GM20431 (cell line): ENCODE measurements around the gene MRPL55.

Experiments used
- in situ Hi-C: fragments of 300-500 bp; cut with MseI, MboI; formaldehyde crosslinking; loops from one replicate; pipeline ENCODE4 v1.15.0; 2020; ENCODE audit warnings: low sequenced_read_pairs; ENCODE audit not compliant: unreplicated experiment

Gene MRPL55

DNA sequence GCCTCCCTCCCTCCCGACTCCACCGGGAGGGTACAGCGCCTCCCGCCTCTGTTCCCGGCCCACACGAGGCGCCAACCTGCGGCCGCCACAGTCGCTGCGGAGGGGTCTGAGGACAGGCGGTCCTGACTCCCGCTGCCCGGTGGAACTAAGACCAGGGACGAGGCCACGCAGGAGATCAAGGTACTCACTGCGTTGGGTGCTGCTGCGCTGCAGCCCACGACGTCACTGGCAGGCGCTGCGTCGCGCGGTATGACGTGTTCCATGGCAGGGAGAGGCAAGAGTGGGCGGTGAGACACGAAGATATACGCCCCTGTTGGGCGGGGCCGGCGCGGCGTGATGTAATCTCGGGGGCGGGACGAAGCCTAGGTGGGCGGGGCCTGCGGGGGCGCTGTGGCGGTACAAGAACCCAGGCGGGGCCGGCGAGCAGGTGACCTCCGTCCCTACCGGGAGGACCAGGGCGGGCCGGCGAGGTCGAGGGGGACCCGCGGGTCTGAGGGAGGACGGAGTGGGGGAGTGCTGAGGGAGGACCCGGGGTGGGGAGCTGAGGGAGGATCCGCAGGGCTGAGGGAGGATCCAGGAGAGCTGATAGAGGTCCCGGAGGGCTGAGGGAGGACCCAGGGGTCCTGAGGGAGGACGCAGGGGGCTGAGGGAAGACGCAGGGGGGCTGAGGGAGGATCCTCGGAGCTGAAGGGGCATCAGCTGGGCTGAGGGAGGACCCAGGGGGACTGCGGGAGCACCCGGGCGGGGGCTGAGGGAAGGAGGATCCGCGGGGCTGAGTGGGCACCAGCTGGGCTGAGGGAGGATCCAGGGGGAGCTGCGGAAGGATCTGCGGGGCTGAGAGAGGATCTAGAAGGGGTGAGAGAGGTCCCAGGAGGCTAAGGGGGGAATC, at the start of gene MRPL55:
MRPL55 (minus strand) TSS at position 227 of the 889 bp plus-strand sequence. CDS start 1,039 bp downstream, outside the sequence.
- in situ Hi-C loops: no loop called here

DNA sequence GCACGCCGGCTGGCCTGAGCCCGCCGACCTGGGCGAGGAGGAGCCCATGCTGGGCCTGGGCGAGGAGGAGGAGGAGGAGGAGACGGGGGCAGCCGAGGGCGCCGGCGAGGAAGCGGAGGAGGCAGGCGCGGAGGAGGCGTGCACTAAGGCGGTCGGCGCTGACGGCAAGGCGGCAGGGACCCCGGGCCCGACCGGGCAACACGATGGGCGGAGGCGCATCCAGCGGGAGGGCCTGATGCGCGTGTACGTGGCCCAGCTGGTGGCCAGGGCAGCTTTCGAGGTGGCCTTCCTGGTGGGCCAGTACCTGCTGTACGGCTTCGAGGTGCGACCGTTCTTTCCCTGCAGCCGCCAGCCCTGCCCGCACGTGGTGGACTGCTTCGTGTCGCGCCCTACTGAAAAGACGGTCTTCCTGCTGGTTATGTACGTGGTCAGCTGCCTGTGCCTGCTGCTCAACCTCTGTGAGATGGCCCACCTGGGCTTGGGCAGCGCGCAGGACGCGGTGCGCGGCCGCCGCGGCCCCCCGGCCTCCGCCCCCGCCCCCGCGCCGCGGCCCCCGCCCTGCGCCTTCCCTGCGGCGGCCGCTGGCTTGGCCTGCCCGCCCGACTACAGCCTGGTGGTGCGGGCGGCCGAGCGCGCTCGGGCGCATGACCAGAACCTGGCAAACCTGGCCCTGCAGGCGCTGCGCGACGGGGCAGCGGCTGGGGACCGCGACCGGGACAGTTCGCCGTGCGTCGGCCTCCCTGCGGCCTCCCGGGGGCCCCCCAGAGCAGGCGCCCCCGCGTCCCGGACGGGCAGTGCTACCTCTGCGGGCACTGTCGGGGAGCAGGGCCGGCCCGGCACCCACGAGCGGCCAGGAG, 49.3 kb upstream of the MRPL55 start:
- in situ Hi-C loops: no loop called here

DNA sequence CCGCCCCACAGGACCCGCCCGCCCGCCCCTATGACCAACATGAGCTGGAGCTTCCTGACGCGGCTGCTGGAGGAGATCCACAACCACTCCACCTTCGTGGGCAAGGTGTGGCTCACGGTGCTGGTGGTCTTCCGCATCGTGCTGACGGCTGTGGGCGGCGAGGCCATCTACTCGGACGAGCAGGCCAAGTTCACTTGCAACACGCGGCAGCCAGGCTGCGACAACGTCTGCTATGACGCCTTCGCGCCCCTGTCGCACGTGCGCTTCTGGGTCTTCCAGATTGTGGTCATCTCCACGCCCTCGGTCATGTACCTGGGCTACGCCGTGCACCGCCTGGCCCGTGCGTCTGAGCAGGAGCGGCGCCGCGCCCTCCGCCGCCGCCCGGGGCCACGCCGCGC, 48.6 kb upstream of the MRPL55 start:
- in situ Hi-C loops: no loop called here

DNA sequence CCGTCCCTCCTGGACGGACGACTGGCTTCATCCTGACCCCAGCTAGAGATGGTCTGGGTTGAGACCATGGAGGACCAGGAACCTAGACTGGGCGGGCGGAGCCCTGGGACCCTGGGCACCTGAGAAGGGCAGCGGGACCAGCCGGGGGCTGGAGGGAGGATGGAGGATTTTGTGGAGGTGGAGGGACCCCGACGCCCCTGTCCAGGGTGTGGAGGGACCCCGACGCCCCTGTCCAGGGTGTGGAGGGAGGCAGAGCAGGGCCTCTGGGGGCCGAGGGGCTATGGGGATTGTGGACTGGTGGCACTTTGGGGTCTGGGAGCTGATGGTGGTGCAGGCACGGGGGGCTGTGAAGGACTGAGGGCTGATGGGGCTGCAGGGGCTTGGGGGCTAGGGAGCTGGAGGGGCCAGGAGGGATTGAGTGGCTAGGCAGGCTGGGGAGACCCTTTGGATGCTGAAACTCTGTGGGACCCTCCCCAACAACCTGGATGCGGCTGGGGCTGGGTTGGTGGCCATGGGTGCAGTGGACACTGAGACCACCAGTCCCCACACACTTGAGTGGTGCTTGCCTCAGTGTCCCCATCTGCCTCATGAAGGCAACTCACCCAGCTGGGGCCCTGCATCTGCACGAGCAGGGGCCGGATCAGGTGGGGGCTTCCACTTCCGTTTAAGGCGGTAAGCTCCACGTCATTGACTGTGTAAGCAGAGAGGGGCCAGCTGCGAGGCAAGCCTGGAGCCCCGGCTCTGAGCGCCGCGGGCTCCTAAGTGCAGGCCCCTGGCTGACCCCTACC, 48.0 kb upstream of the MRPL55 start:
- in situ Hi-C loops: no loop called here

DNA sequence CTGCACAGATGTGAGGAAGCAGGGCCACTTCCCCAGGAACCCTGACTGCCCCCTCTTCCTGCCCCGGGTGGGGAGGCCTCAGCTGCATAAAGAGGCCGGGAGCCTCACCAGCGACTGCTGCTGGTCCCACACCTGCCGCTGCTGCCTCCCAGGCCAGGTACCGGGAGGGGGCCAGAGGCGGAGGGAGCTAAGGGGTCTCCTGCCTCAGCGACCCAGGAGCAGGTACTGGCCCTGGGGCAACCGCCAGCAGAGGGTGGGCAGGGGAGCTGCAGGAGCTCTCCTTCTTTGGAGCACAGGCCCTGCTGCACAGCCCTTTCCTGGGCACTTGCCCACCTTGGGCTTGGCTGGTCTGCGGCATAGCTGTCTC, 47.4 kb upstream of the MRPL55 start:
- in situ Hi-C loops: no loop called here

DNA sequence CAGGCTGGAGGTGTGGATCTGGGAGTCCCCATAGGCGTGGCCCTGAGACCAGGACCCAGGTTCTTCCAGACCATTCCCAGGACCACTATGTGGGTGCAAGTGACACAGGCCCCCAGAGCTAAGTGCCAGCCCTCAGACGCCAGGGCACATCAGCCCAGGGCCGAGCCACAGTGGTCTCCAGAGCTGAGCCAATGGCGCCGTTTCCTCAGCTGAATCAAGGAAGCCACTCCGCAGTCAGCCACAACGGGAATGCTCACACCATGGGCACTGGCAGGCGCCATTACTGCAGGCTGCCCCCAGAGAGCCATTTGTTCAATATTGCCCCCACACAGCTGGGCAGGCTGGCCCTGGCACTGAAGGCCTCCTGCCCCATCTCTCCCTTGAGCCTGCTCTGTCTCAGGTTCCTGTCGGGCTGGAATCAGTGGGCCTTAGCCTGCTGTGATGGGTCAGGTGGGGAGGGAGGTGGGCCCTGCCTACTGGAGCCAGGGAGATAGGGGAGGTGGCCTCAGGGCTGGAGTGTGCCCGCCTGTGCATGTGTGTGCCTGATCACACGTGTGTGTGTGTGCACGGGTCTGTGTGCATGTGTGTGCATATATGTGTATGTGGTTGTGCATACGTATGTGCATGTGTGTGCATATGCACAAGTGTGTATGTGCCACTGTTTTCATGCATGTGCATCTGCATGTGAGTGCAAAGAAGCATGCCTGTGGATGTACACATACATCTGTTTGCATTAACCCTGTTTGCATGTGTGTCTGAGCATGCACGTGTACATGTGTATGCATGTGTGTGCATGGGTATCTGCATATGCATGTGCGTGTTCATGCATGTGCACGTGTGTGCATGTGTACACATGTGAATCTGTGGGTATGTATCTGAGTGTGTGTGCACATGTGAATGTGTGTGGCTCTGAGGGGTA, 46.8 kb upstream of the MRPL55 start:
- in situ Hi-C loops: no loop called here

DNA sequence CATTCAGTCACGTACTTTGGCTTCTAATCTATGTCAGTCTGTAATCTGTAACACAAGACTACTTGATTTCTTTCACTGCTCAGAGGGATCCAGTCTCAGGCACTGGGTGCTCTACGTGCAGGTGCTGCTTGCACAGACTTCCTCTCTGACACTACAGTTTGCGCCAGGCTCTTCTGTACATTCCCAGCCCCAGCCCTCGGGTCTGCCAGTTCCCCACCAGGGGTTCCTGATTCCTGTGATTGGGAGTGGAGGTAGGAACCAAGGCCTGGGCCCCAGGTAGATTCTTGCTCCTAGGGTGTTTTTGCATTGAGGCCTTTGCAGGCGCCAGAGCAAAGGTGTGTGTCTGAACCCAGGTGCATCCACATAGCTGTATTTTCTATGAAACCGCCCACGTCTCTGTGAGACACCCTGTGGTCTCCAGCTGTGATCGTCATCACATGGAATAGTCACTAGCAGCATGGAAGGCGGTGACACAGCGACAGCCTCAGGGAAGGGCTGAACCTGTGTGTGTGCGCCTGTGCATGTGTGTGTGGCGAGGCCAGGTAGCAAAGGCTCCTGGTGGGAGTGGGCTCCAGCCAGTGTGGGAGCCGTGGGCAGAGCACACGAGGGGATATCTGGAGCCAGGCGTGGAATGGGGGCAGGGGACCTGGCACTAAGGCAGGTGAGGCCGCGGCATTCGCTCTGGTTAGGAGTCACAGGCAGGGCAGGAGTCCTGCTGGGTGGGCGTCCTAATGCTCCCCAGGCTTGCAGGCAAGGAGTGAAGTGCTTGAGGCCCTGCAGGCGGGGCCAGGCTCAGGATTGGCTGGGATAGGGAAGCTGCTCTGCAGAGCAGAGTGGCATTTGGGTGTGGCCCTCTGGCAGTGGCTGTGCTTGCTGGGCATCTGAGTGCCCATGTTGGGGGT, 45.8 kb upstream of the MRPL55 start:
- in situ Hi-C loops: no loop called here

DNA sequence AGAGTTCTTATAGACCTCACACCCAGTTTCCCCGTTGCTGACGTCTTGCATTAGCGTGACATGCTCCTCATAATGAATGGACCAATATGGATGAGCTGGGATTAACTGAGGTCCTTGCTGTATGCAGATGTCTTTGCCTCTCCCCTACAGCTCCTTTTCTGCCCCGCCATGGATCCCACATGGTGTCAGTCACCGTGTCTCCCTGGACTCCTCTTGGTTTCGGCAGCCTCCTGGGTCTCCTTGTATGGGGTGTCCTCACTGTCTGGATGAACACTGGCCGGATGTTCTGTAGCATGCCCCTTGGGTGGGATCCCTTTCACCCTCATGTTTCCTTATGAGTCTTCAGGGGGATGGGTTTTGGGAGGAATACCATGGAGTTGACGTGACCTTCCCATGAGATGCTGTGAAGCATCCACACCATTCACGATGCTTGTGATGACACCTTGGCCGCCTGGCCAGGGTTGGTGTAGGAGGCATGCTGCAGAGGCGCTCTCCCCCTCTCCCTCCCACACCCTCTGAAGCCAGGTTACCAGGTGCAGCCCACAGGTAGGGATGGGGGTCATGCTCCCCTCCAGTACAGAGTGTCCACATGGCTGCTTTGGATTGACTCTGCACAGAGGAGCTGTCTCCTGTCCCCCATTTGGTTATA, 45.0 kb upstream of the MRPL55 start:
- in situ Hi-C loops: no loop called here

DNA sequence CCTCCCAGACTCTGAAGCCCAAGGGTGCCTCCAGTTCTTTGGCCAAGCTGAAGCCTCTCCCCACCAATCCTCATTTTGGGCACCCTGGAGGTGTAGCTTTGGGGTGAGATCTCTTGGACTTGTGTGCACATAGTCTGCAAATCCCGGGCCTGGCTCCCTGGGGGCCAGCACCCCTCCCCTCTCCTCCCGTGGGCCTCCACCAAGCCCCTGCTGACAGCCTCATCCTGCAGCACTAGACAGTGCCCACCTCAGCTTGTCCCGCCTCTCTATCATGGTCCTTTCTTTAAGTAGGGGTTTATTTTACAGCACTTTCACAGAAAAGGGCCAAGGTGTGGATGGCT, 43.8 kb upstream of the MRPL55 start:
- in situ Hi-C loops: no loop called here

DNA sequence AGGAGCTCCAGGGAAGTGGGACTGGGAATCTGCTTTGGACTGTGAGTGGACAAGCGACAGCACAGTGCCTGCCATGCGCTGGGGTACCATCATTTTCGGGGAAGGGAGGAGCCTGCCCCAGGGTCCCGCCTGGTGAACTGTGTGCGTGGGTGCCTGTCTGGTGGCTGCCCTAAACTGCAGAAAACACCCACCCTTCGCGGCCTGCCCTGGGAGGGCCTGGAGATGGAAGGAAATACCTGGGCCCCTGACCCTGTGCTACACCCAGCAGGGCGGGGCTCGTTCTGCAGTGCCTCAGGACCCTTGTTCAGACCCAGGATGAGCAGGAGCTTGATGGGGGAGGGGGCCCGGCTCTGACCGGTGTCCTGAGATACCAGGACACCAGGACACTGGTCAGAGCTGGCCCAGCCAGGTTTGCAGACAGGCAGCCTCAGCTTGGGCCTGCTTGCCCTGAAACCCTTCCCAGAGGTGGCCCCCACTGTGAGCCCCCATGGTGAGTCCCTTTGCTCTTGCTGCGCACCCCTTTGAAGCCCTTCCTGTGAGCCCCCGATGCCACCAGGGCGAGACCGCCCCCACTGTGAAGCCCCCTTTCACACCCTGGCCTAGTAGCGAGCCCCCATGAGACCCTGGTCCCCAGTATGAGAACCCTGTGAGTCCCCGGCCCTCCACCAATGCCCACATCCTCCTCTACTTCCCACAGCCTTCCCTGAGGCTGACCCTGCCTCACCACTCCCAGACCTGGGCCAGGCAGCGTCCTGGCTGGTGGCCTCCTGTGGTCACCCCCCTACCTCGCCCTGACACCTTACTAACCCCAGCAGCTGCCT, 43.2 kb upstream of the MRPL55 start:
- in situ Hi-C loops: no loop called here

DNA sequence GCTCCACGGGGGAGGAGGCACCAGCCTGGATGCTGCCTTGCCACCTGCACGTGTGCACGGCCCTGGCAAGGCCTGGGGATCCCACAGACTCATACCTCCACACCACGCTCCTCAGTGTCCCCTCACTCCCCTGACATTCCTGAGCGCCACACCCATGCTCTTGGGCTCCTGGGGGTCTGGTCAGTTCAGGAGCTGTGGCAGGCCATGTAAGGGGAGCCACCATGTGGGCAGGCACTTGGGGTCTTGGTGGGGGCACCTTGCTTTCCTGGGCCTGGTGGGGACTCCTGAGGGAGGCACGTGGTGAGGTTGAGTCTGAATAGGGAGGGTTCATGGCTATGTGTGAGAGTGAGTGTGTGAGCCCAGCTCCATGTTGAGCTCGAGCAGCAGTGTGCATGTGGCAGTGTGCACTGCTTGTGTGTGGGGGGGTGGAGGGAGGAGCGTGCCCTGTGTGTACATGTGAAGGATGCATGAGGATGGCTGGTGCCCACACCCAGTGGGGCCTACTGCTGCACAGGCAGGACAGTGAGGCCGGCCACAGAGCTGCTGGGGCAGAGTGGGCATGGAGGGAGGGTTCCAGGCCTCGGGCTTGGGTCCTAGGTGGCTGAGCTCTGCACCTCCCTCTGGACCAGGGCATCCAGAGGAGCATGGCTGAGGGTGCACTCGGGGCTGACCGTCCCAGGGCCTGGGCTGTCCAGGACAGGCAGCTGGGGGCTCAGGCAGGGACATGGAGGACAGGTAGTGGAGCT, 42.3 kb upstream of the MRPL55 start:
- in situ Hi-C loops: no loop called here

DNA sequence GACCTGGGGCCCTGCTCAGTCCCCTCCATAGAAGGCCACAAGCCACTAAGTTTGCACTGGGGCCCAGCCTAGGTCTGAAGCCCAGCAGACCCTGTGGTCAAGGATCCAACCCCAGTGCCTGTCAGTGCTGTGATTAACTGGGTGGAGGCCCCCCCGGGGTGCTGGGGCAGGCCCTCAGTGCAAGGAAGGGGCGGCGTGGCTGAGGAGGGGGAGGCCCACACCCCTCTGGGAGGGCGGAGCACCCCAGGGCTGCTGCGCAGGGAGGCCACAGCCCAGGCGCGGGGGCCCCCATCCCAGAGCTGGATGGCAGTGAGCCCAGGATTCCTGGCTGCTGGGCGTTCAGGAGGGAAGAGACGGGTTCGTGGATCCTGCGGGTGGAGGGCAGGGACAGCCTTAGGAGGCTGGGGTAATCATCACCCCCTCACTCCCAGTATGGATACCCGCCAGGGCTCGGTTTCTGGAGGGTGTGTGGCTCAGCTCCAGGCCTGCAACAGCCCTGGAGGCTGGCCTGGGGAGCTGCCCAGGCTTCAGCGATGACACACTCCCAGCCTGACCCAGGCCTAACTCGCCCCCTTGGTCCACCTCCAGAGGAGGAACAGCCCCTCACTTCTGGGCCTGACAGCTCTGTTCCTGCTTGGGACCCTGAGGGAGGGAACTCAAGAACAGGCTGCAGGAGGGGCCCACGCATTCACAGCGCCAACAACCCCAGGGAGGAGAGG, 41.5 kb upstream of the MRPL55 start:
- in situ Hi-C loops: no loop called here

DNA sequence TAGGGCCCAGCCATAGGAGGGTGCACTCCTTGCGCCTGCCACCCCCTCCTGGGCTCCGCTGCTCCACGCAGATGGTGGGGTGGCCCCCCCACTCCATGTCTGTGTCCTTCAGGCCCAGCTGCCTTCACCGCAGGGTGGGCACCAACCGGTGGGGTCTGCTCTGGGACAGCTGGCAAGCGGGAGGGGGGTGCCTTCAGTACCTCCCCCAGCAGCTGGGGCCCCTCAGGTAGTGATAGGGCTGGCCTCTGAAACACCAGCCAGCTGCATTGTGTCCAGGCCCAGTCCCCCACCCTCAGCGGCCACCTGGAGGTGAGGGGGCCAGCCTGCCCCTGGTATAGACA, 41.0 kb upstream of the MRPL55 start:
- in situ Hi-C loops: no loop called here

DNA sequence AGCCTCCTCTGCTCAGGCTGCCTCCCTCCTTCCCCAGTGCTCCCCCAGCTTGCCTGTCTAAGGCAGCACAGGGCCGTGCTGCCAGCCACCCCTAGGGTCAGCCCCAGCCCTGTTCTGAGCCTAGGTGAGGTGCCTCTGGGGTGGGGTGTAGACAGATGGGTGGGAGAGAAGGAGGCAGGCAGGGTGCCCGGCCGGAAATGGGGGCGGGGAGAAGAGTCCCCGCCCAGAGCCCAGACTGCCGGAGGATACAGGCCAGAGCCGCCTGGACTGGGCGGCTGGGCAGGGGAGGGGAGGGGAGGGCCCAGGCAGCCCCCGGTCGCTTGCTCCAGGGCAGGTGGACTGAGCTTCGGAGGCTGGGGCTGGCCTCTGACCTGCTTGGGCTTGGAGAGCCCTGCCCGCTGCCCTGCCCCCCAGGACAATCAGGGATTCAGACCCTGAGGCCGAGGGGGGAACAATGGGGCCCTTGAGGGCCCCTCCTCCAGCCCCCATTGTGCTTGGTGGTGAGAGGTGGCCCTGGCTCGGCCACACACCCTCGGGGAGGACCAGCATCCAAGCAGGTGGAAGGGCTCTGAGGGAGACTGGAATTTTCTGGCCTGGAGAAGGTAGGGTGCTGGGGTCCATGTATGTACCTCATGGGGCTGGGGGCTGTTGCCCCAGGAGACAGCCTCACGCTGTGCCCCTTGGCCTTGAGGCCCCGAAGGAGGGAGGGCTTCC, 40.5 kb upstream of the MRPL55 start, which contains the start of gene GJC2:
GJC2 (plus strand) TSS at position 525 of the 714 bp plus-strand sequence. CDS start 7,829 bp downstream, outside the sequence.
- in situ Hi-C loops: no loop called here

DNA sequence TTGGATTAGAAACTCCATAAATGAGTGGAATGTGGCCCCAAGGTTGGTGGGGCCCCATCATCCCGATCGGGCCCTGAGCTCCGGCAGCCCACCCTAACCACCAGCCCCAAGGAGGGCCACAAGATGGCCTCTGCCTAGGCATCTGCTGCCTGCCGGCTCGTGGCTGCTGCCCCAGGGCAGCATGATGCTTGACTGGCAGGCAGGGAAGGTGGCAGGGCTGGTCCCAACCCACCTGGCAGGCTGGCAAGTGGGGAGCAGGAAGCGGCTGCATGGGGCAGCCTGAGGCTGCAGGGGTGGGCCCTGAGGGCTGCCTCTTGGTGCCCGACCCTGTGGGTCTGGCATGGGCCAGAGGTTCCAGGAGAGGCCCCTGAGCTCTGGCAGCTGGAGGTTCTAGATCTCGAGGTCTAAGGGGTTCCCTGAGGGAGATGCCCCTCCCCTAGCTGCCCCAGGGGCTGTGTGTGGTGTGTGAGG, 39.9 kb upstream of the MRPL55 start:
- in situ Hi-C loops: no loop called here
